Omental fat pad (tissue), 4 donors: ENCODE data around the gene UCK2. TPM values are rescaled to one million over a fixed set of nuclear protein-coding genes. Genes with fewer than 3 reads are reported as not detected.

Experiments
- ATAC-seq: fragments of 150-250 bp; one replicate; pipeline ENCODE4 v1.9.1; 2016; ENCODE audit warnings: mild to moderate bottlenecking, moderate library complexity; ENCODE audit not compliant: low FRiP score
- DNase-seq: peaks from one replicate; pipeline ENCODE4 v3.0.0-alpha.2; 2019; ENCODE audit warnings: low spot score
- total RNA-seq, 4 donors: library from RNA; depleted of rRNA; stranded (reverse); fragments of >200 nt; gene quantifications; one replicate each; pipeline ENCODE4 v1.1.0, GENCODE V29; 2016
- TF ChIP-seq, protein P1 (sequence below), 3 donors: fragments of 450-650 bp; IDR thresholded peaks; one replicate each; pipeline ENCODE4 v1.5.1; 2016 to 2017; ENCODE audit warnings: antibody characterized with exemption in 3 of 3, mild to moderate bottlenecking in 3 of 3, moderate library complexity in 2 of 3

Gene UCK2
- total RNA-seq, 4 donors from 2014 or later = 19.3 to 93.9 (median 22.3) TPM

DNA sequence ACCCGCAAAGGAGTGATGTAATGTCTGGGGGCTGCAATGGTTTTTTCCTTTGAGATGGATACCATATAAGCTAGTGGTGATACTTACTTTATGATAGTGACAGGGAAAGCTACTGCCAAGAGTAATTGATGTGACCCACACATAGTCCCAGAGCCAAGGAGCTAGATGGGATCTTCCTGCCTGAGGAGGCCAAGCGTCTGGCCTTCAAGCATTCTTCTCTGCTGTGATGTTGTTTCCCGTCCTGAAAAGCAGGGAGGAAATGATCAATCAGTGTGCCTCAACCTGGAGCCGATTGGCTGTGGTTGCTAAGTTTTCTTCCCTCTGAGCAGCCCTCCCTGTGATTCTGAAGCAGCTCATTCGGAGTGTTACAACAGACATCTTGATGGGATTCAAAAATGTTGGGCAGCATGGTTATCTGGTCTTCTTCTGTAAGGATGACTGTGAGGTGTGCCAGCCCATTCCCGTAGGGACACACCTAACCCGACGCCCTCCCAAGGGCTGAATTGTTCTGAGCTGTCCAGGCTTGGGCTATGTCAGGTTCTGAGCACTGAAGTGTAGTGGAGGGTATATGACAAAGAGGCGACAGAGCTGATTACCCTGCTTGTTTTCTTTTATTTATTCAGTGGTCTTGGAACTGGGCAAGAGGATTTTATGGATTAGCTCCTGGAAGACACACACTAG, 56.7 kb downstream of the UCK2 start:
- no peak for DNase-seq
- no peak for ATAC-seq
- TF ChIP-seq, protein P1, sequence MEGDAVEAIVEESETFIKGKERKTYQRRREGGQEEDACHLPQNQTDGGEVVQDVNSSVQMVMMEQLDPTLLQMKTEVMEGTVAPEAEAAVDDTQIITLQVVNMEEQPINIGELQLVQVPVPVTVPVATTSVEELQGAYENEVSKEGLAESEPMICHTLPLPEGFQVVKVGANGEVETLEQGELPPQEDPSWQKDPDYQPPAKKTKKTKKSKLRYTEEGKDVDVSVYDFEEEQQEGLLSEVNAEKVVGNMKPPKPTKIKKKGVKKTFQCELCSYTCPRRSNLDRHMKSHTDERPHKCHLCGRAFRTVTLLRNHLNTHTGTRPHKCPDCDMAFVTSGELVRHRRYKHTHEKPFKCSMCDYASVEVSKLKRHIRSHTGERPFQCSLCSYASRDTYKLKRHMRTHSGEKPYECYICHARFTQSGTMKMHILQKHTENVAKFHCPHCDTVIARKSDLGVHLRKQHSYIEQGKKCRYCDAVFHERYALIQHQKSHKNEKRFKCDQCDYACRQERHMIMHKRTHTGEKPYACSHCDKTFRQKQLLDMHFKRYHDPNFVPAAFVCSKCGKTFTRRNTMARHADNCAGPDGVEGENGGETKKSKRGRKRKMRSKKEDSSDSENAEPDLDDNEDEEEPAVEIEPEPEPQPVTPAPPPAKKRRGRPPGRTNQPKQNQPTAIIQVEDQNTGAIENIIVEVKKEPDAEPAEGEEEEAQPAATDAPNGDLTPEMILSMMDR (IDR thresholded peaks at IDR 0.05) = no peak

DNA sequence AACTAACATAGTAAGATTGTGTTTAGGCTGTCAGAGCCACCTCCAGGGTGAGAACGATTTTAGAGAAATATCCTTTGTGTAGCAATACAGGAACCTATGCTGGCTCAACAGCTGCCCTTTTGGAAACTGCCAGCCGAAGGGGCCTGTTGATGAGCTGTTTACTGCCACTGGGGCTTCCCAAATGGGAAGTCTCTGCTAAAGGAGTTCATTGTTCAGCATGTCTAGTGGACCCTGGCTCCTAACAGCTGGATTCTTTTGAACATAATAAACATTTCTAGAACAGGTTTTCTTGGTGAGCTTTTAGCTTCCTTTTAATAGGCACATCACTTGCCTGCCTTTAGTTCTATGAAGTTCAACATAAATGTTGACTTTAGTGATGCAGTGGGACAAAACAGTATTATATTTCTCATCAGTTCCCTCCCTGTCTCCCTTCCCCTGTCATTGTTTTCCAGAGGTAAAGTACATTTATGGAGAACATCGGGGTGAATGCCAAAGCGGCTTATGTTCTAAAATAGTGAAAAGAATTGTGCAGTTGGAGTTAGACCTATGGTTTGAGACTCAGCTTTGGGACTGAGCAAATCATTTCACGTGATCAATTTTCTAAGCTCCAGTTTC, 57.4 kb downstream of the UCK2 start:
- DNase-seq (no peak), ATAC-seq (no peak)
- TF ChIP-seq, protein P1 (IDR thresholded peaks at IDR 0.05) = no peak

DNA sequence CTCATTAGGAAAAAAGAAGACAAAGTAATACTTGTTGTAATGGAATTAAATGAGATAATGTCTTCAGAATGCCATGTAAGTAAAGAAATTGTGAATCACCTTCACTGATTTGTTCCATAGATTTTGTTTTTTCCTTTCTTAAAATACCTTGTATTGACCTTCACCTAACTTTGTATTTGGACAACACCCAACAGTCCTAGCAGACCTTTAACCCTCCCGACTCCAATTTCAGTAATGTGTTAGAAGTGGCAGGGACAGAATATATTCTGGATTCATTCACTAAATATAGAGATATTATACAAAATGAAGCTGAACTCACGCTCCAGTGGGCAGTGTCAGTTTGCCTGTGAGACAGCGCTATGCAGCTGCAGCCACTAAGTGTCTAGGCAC, 57.9 kb downstream of the UCK2 start:
- no peak for ATAC-seq
- TF ChIP-seq, protein P1 (IDR thresholded peaks at IDR 0.05) = no peak
- no peak for DNase-seq

DNA sequence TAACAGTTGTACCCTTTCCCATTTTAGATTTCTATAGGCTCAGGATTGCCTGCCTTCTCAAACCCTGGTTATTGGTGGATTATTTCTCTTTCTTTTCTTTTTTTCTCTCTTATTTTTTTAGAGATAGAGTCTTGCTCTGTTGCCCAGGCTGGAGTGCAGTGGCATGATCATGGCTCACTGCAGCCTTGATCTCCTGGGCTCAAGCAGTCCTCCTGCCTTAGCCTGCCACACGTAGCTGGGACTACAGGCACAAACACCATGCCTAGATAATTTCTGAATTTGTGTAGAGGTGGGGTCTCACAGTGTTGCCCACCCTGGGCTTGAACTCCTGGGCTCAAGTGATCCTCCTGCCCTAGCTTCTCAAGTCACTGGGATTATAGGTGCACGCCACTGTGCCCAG, 58.8 kb downstream of the UCK2 start:
- DNase-seq (no peak), ATAC-seq (no peak)
- TF ChIP-seq, protein P1 (IDR thresholded peaks at IDR 0.05) = no peak

DNA sequence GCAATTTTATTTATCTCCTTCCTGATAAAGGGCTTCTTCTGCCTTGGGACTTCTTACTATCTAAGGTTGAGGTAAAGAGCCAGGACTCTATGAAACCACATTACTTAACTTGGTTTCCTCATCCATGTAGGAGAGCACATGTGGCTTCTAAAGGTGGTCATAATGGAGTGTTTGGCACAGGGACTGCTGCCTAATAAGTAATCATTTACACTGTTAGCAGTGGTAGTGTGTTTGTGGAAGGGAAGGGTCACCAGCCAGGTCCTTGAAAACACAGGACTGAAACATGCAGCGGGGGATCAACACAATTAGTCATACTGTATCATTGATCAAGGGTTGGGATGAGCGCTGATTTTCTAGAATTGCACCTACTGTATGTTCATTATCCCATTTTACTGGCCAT, 59.6 kb downstream of the UCK2 start:
- DNase-seq (no peak), ATAC-seq (no peak)
- TF ChIP-seq, protein P1 (IDR thresholded peaks at IDR 0.05) = no peak

DNA sequence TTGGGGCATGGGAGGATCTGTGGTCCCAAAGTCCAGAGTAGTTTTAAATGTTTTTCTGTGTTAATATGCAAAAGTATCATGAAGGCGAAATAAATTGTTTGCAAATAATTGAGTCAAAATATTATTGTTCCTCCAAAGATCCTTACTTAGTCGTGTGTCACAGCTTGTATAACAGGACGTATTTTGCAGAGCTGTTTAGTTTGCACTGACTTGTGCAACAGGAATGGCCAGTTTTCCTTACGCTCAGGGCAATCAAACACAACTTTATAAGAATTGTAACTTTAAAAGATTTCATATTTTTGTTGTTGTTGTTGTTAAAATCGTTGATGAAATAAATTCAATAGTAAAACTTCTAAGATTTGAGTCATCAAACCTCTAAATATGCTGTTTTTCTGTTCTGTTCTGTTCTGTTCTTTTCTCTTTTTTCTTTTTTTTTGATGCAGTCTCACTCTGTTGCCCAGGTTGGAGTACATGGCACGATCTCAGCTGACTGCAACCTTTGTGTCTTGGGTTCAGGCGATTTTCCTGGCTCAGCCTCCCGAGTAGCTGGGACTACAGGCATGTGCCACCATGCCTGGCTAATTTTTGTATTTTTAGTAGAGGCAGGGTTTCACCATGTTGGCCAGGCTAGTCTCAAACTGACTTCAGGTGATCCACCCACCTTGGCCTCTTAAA, 60.6 kb downstream of the UCK2 start:
- no peak for ATAC-seq
- no peak for DNase-seq
- TF ChIP-seq, protein P1 (IDR thresholded peaks at IDR 0.05) = no peak
